ENCODE results near the gene CFAP97.

CFAP97 gene

DNA sequence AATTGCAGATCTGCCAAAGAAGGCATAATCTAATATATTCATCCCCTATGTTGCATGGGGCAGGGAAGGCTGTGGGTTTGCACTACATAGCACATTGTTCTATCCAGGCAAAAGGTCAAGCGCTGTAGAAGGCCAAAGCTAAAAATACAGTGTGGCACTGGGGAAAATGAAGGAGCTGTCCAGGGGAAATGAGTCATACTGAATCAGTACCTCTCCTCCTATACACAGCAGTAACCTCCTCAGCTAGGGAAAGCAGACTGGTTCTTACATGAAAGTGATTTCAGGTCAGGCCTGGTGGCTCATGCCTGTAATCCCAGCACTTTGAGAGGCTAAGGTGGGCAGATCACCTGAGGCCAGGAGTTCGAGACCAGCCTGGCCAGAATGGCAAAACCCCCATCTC lies 91.7 kb downstream of the CFAP97 start:
- Histone ChIP-seq H3K4me3 (ENCODE audit: low read length) (no peak overlapping the region), H3K9me3 (ENCODE audit: insufficient read depth, low read length) (no peaks in the 10 kb centered on the region), H3K36me3 (replicated peaks; ENCODE audit: low read depth, low read length) (no peaks in the 10 kb centered on the region), H4K20me1 (ENCODE audit: insufficient read depth, low read length) (no peaks in the 10 kb centered on the region), H2AFZ (ENCODE audit: low read depth, low read length) (no peak overlapping the region), H3K79me2 (ENCODE audit: low read length) (no peaks in the 10 kb centered on the region), H3K4me2 (ENCODE audit: low read length) (no peak overlapping the region), H3K9ac (ENCODE audit: low read length) (no peak overlapping the region), H3K27ac (ENCODE audit: low read length) (no peak overlapping the region), H3K27me3 (ENCODE audit: low read depth, low read length) (no peaks in the 10 kb centered on the region), H3K4me1 (ENCODE audit: low read length) (no peaks in the 10 kb centered on the region)
- TF ChIP-seq, protein P1, sequence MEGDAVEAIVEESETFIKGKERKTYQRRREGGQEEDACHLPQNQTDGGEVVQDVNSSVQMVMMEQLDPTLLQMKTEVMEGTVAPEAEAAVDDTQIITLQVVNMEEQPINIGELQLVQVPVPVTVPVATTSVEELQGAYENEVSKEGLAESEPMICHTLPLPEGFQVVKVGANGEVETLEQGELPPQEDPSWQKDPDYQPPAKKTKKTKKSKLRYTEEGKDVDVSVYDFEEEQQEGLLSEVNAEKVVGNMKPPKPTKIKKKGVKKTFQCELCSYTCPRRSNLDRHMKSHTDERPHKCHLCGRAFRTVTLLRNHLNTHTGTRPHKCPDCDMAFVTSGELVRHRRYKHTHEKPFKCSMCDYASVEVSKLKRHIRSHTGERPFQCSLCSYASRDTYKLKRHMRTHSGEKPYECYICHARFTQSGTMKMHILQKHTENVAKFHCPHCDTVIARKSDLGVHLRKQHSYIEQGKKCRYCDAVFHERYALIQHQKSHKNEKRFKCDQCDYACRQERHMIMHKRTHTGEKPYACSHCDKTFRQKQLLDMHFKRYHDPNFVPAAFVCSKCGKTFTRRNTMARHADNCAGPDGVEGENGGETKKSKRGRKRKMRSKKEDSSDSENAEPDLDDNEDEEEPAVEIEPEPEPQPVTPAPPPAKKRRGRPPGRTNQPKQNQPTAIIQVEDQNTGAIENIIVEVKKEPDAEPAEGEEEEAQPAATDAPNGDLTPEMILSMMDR (IDR thresholded peaks at IDR 0.05; ENCODE audit: low read depth, low read length): no peak
- TF ChIP-seq EZH2phosphoT487 (IDR thresholded peaks at IDR 0.05; ENCODE audit: low read depth): no peak

DNA sequence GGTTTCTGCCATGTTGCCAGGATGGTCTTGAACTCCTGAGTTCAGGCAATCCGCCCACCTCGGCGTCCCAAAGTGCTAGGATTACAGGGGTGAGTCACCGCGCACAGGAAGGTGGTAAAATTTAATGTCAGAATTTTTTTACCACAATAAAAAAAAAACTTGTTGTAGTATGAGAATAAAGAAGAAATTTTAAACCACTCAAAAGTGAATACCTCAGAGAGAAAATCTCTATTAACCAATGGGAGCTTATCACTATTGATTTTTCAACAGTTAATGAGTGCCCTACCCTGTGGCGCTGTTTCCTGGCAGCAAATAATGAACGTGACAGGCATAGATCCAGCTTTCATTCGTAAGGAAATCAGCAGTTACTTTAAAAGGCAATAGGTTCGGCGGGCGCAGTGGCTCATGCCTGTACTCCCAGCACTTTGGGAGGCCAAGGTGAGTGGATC lies 93.4 kb downstream of the CFAP97 start:
- H3K4me3 ChIP-seq (ENCODE audit: low read length): no peak overlapping the region
- H3K27me3 ChIP-seq (ENCODE audit: low read depth, low read length): no peaks in the 10 kb centered on the region
- no peak overlapping the region for H2AFZ ChIP-seq (ENCODE audit: low read depth, low read length)
- H3K9me3 ChIP-seq (ENCODE audit: insufficient read depth, low read length): no peaks in the 10 kb centered on the region
- H3K4me1 ChIP-seq (ENCODE audit: low read length): no peaks in the 10 kb centered on the region
- TF ChIP-seq, protein P1 (IDR thresholded peaks at IDR 0.05; ENCODE audit: low read depth, low read length): no peak
- no peak for TF ChIP-seq EZH2phosphoT487 (IDR thresholded peaks at IDR 0.05; ENCODE audit: low read depth)
- H3K4me2 ChIP-seq (ENCODE audit: low read length): no peak overlapping the region
- H4K20me1 ChIP-seq (ENCODE audit: insufficient read depth, low read length): no peaks in the 10 kb centered on the region
- H3K9ac ChIP-seq (ENCODE audit: low read length): no peak overlapping the region
- H3K36me3 ChIP-seq (replicated peaks; ENCODE audit: low read depth, low read length): no peaks in the 10 kb centered on the region
- no peaks in the 10 kb centered on the region for H3K79me2 ChIP-seq (ENCODE audit: low read length)
- no peak overlapping the region for H3K27ac ChIP-seq (ENCODE audit: low read length)

DNA sequence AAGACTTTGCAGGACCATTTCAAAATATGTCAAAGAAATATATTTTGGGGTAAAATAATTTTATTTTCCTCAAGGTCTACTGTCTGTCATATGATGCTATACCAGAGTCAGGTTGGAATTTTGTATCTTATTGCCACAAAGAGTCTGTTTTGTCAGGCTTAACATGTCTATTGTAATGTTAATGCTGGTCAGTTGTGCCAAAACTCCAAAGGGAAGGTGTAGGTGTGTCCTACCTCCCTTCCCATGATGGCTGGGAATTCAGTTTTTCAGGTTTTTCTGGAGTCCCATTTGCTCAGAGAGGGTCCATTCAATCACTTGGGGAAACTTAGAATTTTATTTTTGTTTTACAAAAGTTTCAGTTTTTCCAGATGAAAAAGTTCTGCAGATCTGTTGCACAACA lies 94.1 kb downstream of the CFAP97 start:
- Histone ChIP-seq H3K27ac (ENCODE audit: low read length) (no peak overlapping the region), H3K9me3 (ENCODE audit: insufficient read depth, low read length) (no peaks in the 10 kb centered on the region), H3K27me3 (ENCODE audit: low read depth, low read length) (no peaks in the 10 kb centered on the region), H3K36me3 (replicated peaks; ENCODE audit: low read depth, low read length) (no peaks in the 10 kb centered on the region), H3K4me1 (ENCODE audit: low read length) (no peaks in the 10 kb centered on the region), H4K20me1 (ENCODE audit: insufficient read depth, low read length) (no peaks in the 10 kb centered on the region), H3K4me3 (ENCODE audit: low read length) (no peak overlapping the region), H3K9ac (ENCODE audit: low read length) (no peak overlapping the region), H2AFZ (ENCODE audit: low read depth, low read length) (no peak overlapping the region), H3K4me2 (ENCODE audit: low read length) (no peak overlapping the region), H3K79me2 (ENCODE audit: low read length) (no peaks in the 10 kb centered on the region)
- TF ChIP-seq, protein P1 (IDR thresholded peaks at IDR 0.05; ENCODE audit: low read depth, low read length): no peak
- TF ChIP-seq EZH2phosphoT487 (IDR thresholded peaks at IDR 0.05; ENCODE audit: low read depth): no peak
